ENCODE measurements around the gene ZNF345. TPM values are rescaled to one million over a fixed set of nuclear protein-coding genes. Genes with fewer than 3 reads are reported as not detected.

Gene ZNF345
- total and polyA plus RNA-seq, 2 experiments from 2014 or later: 5.5 to 5.7 TPM

DNA sequence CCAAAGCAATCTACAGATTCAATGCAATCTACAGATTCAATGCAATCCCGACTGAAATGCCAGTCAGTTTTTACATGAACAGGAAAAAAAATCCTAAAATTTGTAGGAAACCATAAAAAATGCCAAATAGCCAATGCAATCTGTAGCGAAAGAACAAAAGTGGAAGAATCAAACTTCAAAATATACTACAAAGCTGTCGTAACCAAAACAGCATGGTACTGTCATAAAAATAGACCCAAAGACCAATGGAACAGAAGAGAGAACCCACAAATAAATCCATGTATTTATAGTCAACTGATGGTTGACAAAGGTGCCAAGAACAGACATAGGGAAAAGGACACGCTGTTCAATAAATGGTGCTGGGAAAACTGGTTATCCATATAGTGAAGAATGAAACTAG is 47.7 kb downstream of the ZNF345 start:
- H3F3A ChIP-seq (replicated peaks; ENCODE audit: low read depth): no peaks in the 10 kb centered on the region
- Mint-ChIP-seq H3K27ac (no peak overlapping the region), H3K27me3 (ENCODE audit: insufficient read depth, low read depth, poor library complexity) (peaks cover 3% of the 10 kb centered on the region), H3K4me1 (no peaks in the 10 kb centered on the region), H3K36me3 (ENCODE audit: low read depth) (peaks cover 95% of the 10 kb centered on the region), H3K9me3 (peaks cover 92% of the 10 kb centered on the region), H3K4me3 (no peak overlapping the region)
- H3K27me3 ChIP-seq (ENCODE audit: insufficient read depth): no peaks in the 10 kb centered on the region
- no peak overlapping the region for H3K4me3 ChIP-seq
- no peak for ATAC-seq
- no peak for TF ChIP-seq EZH2phosphoT487 (IDR thresholded peaks at IDR 0.05; ENCODE audit: unreplicated experiment)
- TF ChIP-seq ZNF114 (CRISPR knock-in tag; IDR thresholded peaks at IDR 0.05): no peak
- TF ChIP-seq ZNF331 (CRISPR knock-in tag; IDR thresholded peaks at IDR 0.05; ENCODE audit: low read depth): no peak
- TF ChIP-seq CREB1 (CRISPR knock-in tag; IDR thresholded peaks at IDR 0.05; ENCODE audit: low read depth): no peak
- TF ChIP-seq, protein P1, sequence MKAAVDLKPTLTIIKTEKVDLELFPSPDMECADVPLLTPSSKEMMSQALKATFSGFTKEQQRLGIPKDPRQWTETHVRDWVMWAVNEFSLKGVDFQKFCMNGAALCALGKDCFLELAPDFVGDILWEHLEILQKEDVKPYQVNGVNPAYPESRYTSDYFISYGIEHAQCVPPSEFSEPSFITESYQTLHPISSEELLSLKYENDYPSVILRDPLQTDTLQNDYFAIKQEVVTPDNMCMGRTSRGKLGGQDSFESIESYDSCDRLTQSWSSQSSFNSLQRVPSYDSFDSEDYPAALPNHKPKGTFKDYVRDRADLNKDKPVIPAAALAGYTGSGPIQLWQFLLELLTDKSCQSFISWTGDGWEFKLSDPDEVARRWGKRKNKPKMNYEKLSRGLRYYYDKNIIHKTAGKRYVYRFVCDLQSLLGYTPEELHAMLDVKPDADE (IDR thresholded peaks at IDR 0.05): no peak
- no peak for TF ChIP-seq JUNB (IDR thresholded peaks at IDR 0.05; ENCODE audit: unreplicated experiment)
- TF ChIP-seq, protein P2, sequence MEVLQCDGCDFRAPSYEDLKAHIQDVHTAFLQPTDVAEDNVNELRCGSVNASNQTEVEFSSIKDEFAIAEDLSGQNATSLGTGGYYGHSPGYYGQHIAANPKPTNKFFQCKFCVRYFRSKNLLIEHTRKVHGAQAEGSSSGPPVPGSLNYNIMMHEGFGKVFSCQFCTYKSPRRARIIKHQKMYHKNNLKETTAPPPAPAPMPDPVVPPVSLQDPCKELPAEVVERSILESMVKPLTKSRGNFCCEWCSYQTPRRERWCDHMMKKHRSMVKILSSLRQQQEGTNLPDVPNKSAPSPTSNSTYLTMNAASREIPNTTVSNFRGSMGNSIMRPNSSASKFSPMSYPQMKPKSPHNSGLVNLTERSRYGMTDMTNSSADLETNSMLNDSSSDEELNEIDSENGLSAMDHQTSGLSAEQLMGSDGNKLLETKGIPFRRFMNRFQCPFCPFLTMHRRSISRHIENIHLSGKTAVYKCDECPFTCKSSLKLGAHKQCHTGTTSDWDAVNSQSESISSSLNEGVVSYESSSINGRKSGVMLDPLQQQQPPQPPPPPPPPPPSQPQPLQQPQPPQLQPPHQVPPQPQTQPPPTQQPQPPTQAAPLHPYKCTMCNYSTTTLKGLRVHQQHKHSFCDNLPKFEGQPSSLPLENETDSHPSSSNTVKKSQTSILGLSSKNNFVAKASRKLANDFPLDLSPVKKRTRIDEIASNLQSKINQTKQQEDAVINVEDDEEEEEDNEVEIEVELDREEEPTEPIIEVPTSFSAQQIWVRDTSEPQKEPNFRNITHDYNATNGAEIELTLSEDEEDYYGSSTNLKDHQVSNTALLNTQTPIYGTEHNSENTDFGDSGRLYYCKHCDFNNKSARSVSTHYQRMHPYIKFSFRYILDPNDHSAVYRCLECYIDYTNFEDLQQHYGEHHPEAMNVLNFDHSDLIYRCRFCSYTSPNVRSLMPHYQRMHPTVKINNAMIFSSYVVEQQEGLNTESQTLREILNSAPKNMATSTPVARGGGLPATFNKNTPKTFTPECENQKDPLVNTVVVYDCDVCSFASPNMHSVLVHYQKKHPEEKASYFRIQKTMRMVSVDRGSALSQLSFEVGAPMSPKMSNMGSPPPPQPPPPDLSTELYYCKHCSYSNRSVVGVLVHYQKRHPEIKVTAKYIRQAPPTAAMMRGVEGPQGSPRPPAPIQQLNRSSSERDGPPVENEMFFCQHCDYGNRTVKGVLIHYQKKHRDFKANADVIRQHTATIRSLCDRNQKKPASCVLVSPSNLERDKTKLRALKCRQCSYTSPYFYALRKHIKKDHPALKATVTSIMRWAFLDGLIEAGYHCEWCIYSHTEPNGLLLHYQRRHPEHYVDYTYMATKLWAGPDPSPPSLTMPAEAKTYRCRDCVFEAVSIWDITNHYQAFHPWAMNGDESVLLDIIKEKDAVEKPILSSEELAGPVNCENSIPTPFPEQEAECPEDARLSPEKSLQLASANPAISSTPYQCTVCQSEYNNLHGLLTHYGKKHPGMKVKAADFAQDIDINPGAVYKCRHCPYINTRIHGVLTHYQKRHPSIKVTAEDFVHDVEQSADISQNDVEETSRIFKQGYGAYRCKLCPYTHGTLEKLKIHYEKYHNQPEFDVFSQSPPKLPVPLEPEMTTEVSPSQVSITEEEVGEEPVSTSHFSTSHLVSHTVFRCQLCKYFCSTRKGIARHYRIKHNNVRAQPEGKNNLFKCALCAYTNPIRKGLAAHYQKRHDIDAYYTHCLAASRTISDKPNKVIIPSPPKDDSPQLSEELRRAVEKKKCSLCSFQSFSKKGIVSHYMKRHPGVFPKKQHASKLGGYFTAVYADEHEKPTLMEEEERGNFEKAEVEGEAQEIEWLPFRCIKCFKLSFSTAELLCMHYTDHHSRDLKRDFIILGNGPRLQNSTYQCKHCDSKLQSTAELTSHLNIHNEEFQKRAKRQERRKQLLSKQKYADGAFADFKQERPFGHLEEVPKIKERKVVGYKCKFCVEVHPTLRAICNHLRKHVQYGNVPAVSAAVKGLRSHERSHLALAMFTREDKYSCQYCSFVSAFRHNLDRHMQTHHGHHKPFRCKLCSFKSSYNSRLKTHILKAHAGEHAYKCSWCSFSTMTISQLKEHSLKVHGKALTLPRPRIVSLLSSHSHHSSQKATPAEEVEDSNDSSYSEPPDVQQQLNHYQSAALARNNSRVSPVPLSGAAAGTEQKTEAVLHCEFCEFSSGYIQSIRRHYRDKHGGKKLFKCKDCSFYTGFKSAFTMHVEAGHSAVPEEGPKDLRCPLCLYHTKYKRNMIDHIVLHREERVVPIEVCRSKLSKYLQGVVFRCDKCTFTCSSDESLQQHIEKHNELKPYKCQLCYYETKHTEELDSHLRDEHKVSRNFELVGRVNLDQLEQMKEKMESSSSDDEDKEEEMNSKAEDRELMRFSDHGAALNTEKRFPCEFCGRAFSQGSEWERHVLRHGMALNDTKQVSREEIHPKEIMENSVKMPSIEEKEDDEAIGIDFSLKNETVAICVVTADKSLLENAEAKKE (CRISPR knock-in tag; IDR thresholded peaks at IDR 0.05): no peak
- TF ChIP-seq STAT1 (IDR thresholded peaks at IDR 0.05; ENCODE audit: unreplicated experiment): no peak
- TF ChIP-seq NANOG (IDR thresholded peaks at IDR 0.05; ENCODE audit: borderline replicate concordance): no peak
- TF ChIP-seq, protein P3, sequence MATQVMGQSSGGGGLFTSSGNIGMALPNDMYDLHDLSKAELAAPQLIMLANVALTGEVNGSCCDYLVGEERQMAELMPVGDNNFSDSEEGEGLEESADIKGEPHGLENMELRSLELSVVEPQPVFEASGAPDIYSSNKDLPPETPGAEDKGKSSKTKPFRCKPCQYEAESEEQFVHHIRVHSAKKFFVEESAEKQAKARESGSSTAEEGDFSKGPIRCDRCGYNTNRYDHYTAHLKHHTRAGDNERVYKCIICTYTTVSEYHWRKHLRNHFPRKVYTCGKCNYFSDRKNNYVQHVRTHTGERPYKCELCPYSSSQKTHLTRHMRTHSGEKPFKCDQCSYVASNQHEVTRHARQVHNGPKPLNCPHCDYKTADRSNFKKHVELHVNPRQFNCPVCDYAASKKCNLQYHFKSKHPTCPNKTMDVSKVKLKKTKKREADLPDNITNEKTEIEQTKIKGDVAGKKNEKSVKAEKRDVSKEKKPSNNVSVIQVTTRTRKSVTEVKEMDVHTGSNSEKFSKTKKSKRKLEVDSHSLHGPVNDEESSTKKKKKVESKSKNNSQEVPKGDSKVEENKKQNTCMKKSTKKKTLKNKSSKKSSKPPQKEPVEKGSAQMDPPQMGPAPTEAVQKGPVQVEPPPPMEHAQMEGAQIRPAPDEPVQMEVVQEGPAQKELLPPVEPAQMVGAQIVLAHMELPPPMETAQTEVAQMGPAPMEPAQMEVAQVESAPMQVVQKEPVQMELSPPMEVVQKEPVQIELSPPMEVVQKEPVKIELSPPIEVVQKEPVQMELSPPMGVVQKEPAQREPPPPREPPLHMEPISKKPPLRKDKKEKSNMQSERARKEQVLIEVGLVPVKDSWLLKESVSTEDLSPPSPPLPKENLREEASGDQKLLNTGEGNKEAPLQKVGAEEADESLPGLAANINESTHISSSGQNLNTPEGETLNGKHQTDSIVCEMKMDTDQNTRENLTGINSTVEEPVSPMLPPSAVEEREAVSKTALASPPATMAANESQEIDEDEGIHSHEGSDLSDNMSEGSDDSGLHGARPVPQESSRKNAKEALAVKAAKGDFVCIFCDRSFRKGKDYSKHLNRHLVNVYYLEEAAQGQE (IDR thresholded peaks at IDR 0.05; ENCODE audit: unreplicated experiment): no peak
- DNase-seq (ENCODE audit: low spot score): no peak
- no peak overlapping the region for H2AFZ ChIP-seq
- no peaks in the 10 kb centered on the region for H3K4me1 ChIP-seq (ENCODE audit: insufficient read depth)
- no peaks in the 10 kb centered on the region for H3K9me2 ChIP-seq (ENCODE audit: insufficient read depth)
- H3K79me2 ChIP-seq (replicated peaks; ENCODE audit: insufficient read depth): no peaks in the 10 kb centered on the region
- no peak overlapping the region for H3K4me2 ChIP-seq
- no peak overlapping the region for H3K27ac ChIP-seq (ENCODE audit: low read depth)
- no peaks in the 10 kb centered on the region for H4K20me1 ChIP-seq (replicated peaks; ENCODE audit: insufficient read depth)
- peaks cover 65% of the 10 kb centered on the region for H3K36me3 ChIP-seq (ENCODE audit: insufficient read depth)

Measured in GM23338 (cell line).